ENCODE measurements around the gene STMN1. TPM values are rescaled to one million over a fixed set of nuclear protein-coding genes. Genes with fewer than 3 reads are reported as not detected.

Gene STMN1
- polyA plus RNA-seq, 1 donor (not counting 4 experiments of a cell fraction or from before 2014, with no cell fraction given), result 82.8 TPM

DNA sequence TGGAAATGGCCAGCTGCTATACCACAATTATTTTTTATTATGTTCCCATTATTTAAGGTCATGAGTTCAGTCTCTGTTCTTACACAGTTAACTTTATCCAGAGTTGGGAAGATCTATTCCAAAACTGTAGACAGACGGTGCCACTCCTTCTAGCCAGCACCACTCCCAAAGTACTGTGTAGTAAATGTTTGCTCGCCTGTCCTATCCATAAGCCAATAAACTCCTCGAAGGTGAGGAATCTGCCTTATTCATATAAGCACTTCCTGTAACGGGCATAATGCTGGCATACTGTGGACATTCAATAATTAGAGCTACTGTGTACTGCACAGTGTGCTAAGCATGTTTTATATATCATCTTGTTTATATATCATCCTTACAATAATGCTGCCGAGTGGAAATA lies 26.1 kb upstream of the STMN1 start:
- H2AFZ ChIP-seq (ENCODE audit: control insufficient read depth, low read length), result no peak overlapping the region
- no peaks in the 10 kb centered on the region for H3K79me2 ChIP-seq (ENCODE audit: control insufficient read depth, insufficient read depth, low read length)
- no peak overlapping the region for H3K4me2 ChIP-seq (ENCODE audit: control insufficient read depth, extremely low read depth, insufficient read depth, low read depth, low read length)
- H3K36me3 ChIP-seq (ENCODE audit: control insufficient read depth in 2 of 2, extremely low read depth in 1 of 2, insufficient read depth in 2 of 2, low read length in 2 of 2), result no peaks in the 10 kb centered on the region
- H3K9ac ChIP-seq (ENCODE audit: control insufficient read depth, extremely low read depth, insufficient read depth, low read length), result no peak overlapping the region
- no peak for FAIRE-seq
- H3K9me3 ChIP-seq (ENCODE audit: control insufficient read depth, low read depth, low read length), result no peaks in the 10 kb centered on the region
- H3K27me3 ChIP-seq (ENCODE audit: control insufficient read depth, extremely low read depth, insufficient read depth, low read length), result no peaks in the 10 kb centered on the region
- DNase-seq (ENCODE audit: low read depth, low spot score), result no peak
- no peak for TF ChIP-seq EZH2 (IDR thresholded peaks at IDR 0.05; ENCODE audit: low read length)
- TF ChIP-seq, protein P1, sequence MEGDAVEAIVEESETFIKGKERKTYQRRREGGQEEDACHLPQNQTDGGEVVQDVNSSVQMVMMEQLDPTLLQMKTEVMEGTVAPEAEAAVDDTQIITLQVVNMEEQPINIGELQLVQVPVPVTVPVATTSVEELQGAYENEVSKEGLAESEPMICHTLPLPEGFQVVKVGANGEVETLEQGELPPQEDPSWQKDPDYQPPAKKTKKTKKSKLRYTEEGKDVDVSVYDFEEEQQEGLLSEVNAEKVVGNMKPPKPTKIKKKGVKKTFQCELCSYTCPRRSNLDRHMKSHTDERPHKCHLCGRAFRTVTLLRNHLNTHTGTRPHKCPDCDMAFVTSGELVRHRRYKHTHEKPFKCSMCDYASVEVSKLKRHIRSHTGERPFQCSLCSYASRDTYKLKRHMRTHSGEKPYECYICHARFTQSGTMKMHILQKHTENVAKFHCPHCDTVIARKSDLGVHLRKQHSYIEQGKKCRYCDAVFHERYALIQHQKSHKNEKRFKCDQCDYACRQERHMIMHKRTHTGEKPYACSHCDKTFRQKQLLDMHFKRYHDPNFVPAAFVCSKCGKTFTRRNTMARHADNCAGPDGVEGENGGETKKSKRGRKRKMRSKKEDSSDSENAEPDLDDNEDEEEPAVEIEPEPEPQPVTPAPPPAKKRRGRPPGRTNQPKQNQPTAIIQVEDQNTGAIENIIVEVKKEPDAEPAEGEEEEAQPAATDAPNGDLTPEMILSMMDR (optimal IDR thresholded peaks at IDR 0.05 in 1 of 3, IDR thresholded peaks at IDR 0.05 in 1 of 3, conservative IDR thresholded peaks at IDR 0.05 in 1 of 3; ENCODE audit: extremely low read depth in 1 of 3, insufficient read depth in 2 of 3, low read length in 3 of 3), result no peak
- dilution Hi-C loops (cut with MboI; ENCODE audit: extremely low pct_ligation_motif_present, low sequenced_read_pairs), result no loop called here
- H3K4me3 ChIP-seq (ENCODE audit: control insufficient read depth in 2 of 3, extremely low read depth in 1 of 3, insufficient read depth in 2 of 3, low read depth in 1 of 3, low read length in 3 of 3), result no peak overlapping the region
- peaks cover 9% of the 10 kb centered on the region for H3K4me1 ChIP-seq (ENCODE audit: control insufficient read depth, extremely low read depth, insufficient read depth, low read length)
- H3K27ac ChIP-seq (ENCODE audit: control insufficient read depth, insufficient read depth, low read length), result no peak overlapping the region
- H4K20me1 ChIP-seq (ENCODE audit: control insufficient read depth, extremely low read depth, insufficient read depth, low read length), result no peaks in the 10 kb centered on the region
- no peaks in the 10 kb centered on the region for H3K9me1 ChIP-seq (ENCODE audit: control insufficient read depth, extremely low read depth, insufficient read depth, low read length)

DNA sequence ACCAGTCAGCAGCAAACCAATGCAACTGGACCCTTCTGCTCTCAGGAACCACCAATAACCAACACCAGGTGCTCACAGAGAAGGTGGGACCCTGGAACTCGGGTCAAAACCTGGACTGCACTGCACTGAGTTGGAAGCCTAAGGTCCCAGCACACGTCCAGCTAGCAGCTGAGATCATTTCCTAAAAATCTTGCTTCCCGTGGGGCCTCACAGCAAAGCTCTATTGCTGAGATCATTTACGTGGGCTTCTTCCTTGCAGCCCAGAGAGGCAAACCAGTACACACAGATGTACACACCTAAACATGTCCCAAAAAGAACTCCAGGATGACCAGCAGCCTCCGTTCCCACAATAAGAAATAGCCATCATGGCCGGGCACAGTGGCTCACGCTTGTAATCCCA lies 22.8 kb upstream of the STMN1 start:
- H3K9me1 ChIP-seq (ENCODE audit: control insufficient read depth, extremely low read depth, insufficient read depth, low read length), result no peaks in the 10 kb centered on the region

More for the DNA sequence above, 22.8 kb upstream of the STMN1 start:
- no peaks in the 10 kb centered on the region for H3K79me2 ChIP-seq (ENCODE audit: control insufficient read depth, insufficient read depth, low read length)
- H3K9ac ChIP-seq (ENCODE audit: control insufficient read depth, extremely low read depth, insufficient read depth, low read length), result no peak overlapping the region
- no peak overlapping the region for H2AFZ ChIP-seq (ENCODE audit: control insufficient read depth, low read length)
- H3K4me3 ChIP-seq (ENCODE audit: control insufficient read depth in 2 of 3, extremely low read depth in 1 of 3, insufficient read depth in 2 of 3, low read depth in 1 of 3, low read length in 3 of 3), result no peak overlapping the region
- no peaks in the 10 kb centered on the region for H3K9me3 ChIP-seq (ENCODE audit: control insufficient read depth, low read depth, low read length)
- no peak for TF ChIP-seq EZH2 (IDR thresholded peaks at IDR 0.05; ENCODE audit: low read length)
- TF ChIP-seq, protein P1 (optimal IDR thresholded peaks at IDR 0.05 in 1 of 3, IDR thresholded peaks at IDR 0.05 in 1 of 3, conservative IDR thresholded peaks at IDR 0.05 in 1 of 3; ENCODE audit: extremely low read depth in 1 of 3, insufficient read depth in 2 of 3, low read length in 3 of 3), result no peak
- H3K27ac ChIP-seq (ENCODE audit: control insufficient read depth, insufficient read depth, low read length), result no peak overlapping the region
- no peaks in the 10 kb centered on the region for H4K20me1 ChIP-seq (ENCODE audit: control insufficient read depth, extremely low read depth, insufficient read depth, low read length)
- FAIRE-seq (no peak), DNase-seq (ENCODE audit: low read depth, low spot score) (no peak)
- H3K27me3 ChIP-seq (ENCODE audit: control insufficient read depth, extremely low read depth, insufficient read depth, low read length), result no peaks in the 10 kb centered on the region
- no peak overlapping the region for H3K4me2 ChIP-seq (ENCODE audit: control insufficient read depth, extremely low read depth, insufficient read depth, low read depth, low read length)
- H3K36me3 ChIP-seq (ENCODE audit: control insufficient read depth in 2 of 2, extremely low read depth in 1 of 2, insufficient read depth in 2 of 2, low read length in 2 of 2), result no peaks in the 10 kb centered on the region
- H3K4me1 ChIP-seq (ENCODE audit: control insufficient read depth, extremely low read depth, insufficient read depth, low read length), result no peaks in the 10 kb centered on the region
- dilution Hi-C loops (cut with MboI; ENCODE audit: extremely low pct_ligation_motif_present, low sequenced_read_pairs), result no loop called here
